DND-41 (cell line): ENCODE data around the gene PDPK1.
"Not testable (repeated sequence)": the region's sequence is repeated elsewhere in the genome, so short reads cannot be mapped to it uniquely, and the experiment has no call there.

ENCODE experiments used
- EZH2 ChIP-seq: IDR thresholded peaks from 3 replicates; pipeline ENCODE4 v1.6.1; 2012; ENCODE audit warnings: borderline replicate concordance, low read depth, mild to moderate bottlenecking, moderate library complexity, low read length, inconsistent platforms; ENCODE audit not compliant: severe bottlenecking
- TF ChIP-seq, protein P1 (sequence below): IDR thresholded peaks from 2 replicates; pipeline ENCODE4 v1.5.1; 2012; ENCODE audit warnings: borderline replicate concordance, low read length, moderate library complexity, mild to moderate bottlenecking; ENCODE audit not compliant: poor library complexity, severe bottlenecking; ENCODE audit errors: extremely low read depth

DNA sequence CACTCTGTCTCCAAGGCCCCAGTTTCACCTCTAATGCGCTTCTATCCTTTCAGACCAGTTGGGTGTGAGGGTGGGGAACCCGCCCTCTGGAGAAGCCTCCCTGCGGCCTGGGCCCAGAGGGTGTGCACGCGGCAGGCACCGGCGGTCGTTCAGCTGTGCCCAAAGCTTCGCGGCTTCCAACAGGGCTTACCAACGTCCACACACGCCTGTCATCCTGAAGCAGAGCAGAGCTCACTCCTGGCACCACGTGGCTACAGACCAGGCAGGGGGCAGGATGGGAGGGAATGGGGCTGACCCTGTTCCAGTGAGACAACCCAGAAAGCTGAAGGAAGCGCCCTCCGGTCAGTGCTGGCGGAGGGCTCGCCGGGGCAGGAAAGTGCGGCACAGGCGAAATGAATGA lies 81.1 kb downstream of the PDPK1 start:
- TF ChIP-seq, protein P1, sequence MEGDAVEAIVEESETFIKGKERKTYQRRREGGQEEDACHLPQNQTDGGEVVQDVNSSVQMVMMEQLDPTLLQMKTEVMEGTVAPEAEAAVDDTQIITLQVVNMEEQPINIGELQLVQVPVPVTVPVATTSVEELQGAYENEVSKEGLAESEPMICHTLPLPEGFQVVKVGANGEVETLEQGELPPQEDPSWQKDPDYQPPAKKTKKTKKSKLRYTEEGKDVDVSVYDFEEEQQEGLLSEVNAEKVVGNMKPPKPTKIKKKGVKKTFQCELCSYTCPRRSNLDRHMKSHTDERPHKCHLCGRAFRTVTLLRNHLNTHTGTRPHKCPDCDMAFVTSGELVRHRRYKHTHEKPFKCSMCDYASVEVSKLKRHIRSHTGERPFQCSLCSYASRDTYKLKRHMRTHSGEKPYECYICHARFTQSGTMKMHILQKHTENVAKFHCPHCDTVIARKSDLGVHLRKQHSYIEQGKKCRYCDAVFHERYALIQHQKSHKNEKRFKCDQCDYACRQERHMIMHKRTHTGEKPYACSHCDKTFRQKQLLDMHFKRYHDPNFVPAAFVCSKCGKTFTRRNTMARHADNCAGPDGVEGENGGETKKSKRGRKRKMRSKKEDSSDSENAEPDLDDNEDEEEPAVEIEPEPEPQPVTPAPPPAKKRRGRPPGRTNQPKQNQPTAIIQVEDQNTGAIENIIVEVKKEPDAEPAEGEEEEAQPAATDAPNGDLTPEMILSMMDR = not testable (repeated sequence)
- not testable (repeated sequence) for TF ChIP-seq EZH2
